CD4-positive, alpha-beta memory T cell (primary cell): Measurements from ENCODE around the gene SOX30. TPM values are rescaled to one million over a fixed set of nuclear protein-coding genes. Genes with fewer than 3 reads are reported as not detected.

Experiments
- CTCF ChIA-PET: fragments of 350-600 bp; sonication (Branson Sonifier 250); formaldehyde crosslinking; loops from one replicate; lab custom pipeline; 2021; ENCODE audit warnings: inconsistent platforms; ENCODE audit not compliant: partially characterized antibody; lab: Charles Lee
- POLR2A ChIA-PET: fragments of 350-600 bp; sonication (Branson Sonifier 250); formaldehyde crosslinking; loops from one replicate; lab custom pipeline; 2021; ENCODE audit not compliant: partially characterized antibody; lab: Charles Lee
- DNase-seq, 5 donors: peaks; one replicate each; pipeline versions ENCODE4 v3.0.0 to v3.0.0-alpha.2; 2020 to 2022; ENCODE audit warnings: mixed read lengths in 1 of 5
- H3K27ac ChIP-seq: one replicate; pipeline ENCODE4 v1.7.0; 2013; ENCODE audit warnings: low read depth, low read length
- H3K27me3 ChIP-seq: 2 replicates; pipeline ENCODE4 v1.7.0; 2013; ENCODE audit warnings: mild to moderate bottlenecking, low read length, moderate library complexity; ENCODE audit not compliant: insufficient read depth
- H3K36me3 ChIP-seq: 2 replicates; pipeline ENCODE4 v1.7.0; 2013; ENCODE audit warnings: mild to moderate bottlenecking, low read length, moderate library complexity; ENCODE audit not compliant: insufficient read depth
- H3K4me1 ChIP-seq: 2 replicates; pipeline ENCODE4 v1.7.0; 2013; ENCODE audit warnings: mild to moderate bottlenecking, low read length, moderate library complexity; ENCODE audit not compliant: insufficient read depth
- H3K4me3 ChIP-seq, 2 donors: one replicate each; pipeline ENCODE4 v1.7.0; 2013; ENCODE audit warnings: low read length in 2 of 2, mild to moderate bottlenecking in 1 of 2
- H3K9me3 ChIP-seq, 2 donors: one replicate each; pipeline ENCODE4 v1.7.0; 2013; ENCODE audit warnings: low read length in 2 of 2, control low read depth in 1 of 2; ENCODE audit not compliant: control insufficient read depth in 1 of 2
- H3K27ac Mint-ChIP-seq, 7 donors: one replicate each; pipeline ENCODE4 v1.8.0; 2020 to 2021; ENCODE audit warnings: mixed read lengths in 7 of 7, mild to moderate bottlenecking in 6 of 7, inconsistent platforms in 3 of 7, moderate library complexity in 3 of 7
- H3K27me3 Mint-ChIP-seq, 2 donors: one replicate each; pipeline ENCODE4 v1.8.0; 2020 to 2021; ENCODE audit warnings: mixed read lengths in 2 of 2
- H3K36me3 Mint-ChIP-seq, 2 donors: one replicate each; pipeline ENCODE4 v1.8.0; 2020 to 2021; ENCODE audit warnings: mixed read lengths in 2 of 2, inconsistent platforms in 1 of 2, mild to moderate bottlenecking in 1 of 2
- H3K4me1 Mint-ChIP-seq, 4 donors: one replicate each; pipeline ENCODE4 v1.8.0; 2020 to 2021; ENCODE audit warnings: mixed read lengths in 4 of 4, mild to moderate bottlenecking in 1 of 4
- H3K4me3 Mint-ChIP-seq, 8 donors: one replicate each; pipeline ENCODE4 v1.8.0; 2020 to 2021; ENCODE audit warnings: mixed read lengths in 8 of 8, mild to moderate bottlenecking in 7 of 8, moderate library complexity in 6 of 8, inconsistent platforms in 3 of 8
- H3K9me3 Mint-ChIP-seq, 8 donors: one replicate each; pipeline ENCODE4 v1.8.0; 2020 to 2021; ENCODE audit warnings: mixed read lengths in 8 of 8, mild to moderate bottlenecking in 5 of 8, inconsistent platforms in 3 of 8, moderate library complexity in 1 of 8
- intact Hi-C: fragments of 100-400 bp; cut with micrococcal nuclease; formaldehyde crosslinking; loops from one replicate; pipeline ENCODE4 v1.15.1; 2023
- polyA plus RNA-seq, 2 donors: library from polyadenylated mRNA; unstranded; fragments of 300-500 nt; fragmentation: Illumina TruSeq; gene quantifications; one replicate each; pipeline ENCODE4 v1.2.3, GENCODE V29; 2021
- total RNA-seq, 2 experiments: library from RNA; stranded (reverse); gene quantifications; one replicate each; pipeline ENCODE4 v1.2.3, GENCODE V29; 2021

SOX30 gene
- total and polyA plus RNA-seq, 4 experiments from 2014 or later: 0.14 to 0.53 (median 0.33) TPM

- ChIA-PET POLR2A (no interaction called here), CTCF (no interaction called here)
Observed at GRCh38 chr5:157648275-157648990, 3.8 kb downstream of the SOX30 start.

DNA sequence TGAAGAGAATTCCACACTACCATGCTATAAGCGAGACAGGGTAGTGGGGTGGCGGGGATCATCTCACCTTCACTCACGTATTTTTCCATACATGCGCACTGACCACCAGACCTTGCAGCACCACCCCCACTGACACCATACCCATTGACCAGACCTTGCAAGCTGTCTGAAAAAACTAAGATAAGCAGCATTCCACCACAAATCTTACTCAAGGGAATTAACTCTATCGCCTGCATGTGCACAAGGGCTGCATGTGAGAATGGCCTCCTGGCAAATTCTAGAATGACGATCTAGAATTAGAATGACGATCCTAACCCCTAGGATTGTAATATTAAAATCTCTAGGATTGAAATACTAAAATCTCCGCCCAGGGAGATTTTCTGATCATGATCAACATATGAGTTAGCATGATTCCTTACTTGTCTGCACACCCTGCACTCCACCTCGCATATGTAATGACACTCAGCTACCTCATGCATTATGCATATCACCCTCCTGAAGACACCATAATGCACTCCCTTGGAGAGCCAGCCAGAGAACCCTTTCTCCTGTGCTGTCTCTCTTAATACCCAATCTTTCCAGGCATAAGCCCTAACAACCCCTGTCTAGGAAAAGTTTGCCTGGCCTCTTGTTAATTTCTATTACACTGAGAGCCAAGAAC, 11.7 kb downstream of the SOX30 start:
- H3K4me3 Mint-ChIP-seq: no peak overlapping the region

More at GRCh38 chr5:157648275-157648990, 3.8 kb downstream of the SOX30 start:
- no peaks in the 10 kb centered on the region for H3K27me3 ChIP-seq
- Mint-ChIP-seq H3K27me3 (no peaks in the 10 kb centered on the region), H3K4me3 (no peak overlapping the region), H3K27ac (no peak overlapping the region), H3K9me3 (peaks cover 0 to 2% (median under 1%) of the 10 kb centered on the region in 8 donors), H3K4me1 (peaks cover 11 to 23% (median 17%) of the 10 kb centered on the region in 4 donors), H3K36me3 (peaks cover 3 to 7% of the 10 kb centered on the region in 2 donors)
- H3K4me1 ChIP-seq: peaks cover 18% of the 10 kb centered on the region
- H3K9me3 ChIP-seq: no peaks in the 10 kb centered on the region
- intact Hi-C loops: no loop called here
- DNase-seq: no peak
- no peak overlapping the region for H3K4me3 ChIP-seq
- H3K27ac ChIP-seq: no peak overlapping the region
- H3K36me3 ChIP-seq: no peaks in the 10 kb centered on the region

GRCh38 chr5:157630341-157630740, 21.9 kb downstream of the SOX30 start:
- no peaks in the 10 kb centered on the region for H3K27me3 Mint-ChIP-seq
- H3K36me3 ChIP-seq: no peaks in the 10 kb centered on the region
- no peak for DNase-seq
- POLR2A ChIA-PET: interaction anchor here (0.6 to 0.9 kb wide), 2 partner anchors 40 to 73 kb away, joined by 3 to 4 read pairs; no protein-coding TSS in a partner anchor
- no peak overlapping the region for H3K4me3 Mint-ChIP-seq
- H3K9me3 Mint-ChIP-seq: peaks cover 0 to 8% (median 0%) of the 10 kb centered on the region in 8 donors
- H3K27me3 ChIP-seq: no peaks in the 10 kb centered on the region
- H3K9me3 ChIP-seq: no peaks in the 10 kb centered on the region
- no peaks in the 10 kb centered on the region for H3K36me3 Mint-ChIP-seq
- H3K4me1 ChIP-seq: no peaks in the 10 kb centered on the region
- no peak overlapping the region for H3K4me3 ChIP-seq
- intact Hi-C loops: no loop called here
- CTCF ChIA-PET: interaction anchor here (0.9 to 1.5 kb wide), 3 partner anchors 10 to 89 kb away, joined by 3 read pairs; no protein-coding TSS in a partner anchor
- H3K27ac Mint-ChIP-seq: peak overlapping the region in 1 of 7 donors; percentile 30
- H3K4me1 Mint-ChIP-seq: peaks cover 0 to 4% (median under 1%) of the 10 kb centered on the region in 4 donors
- no peak overlapping the region for H3K27ac ChIP-seq

More for the DNA sequence above, 11.7 kb downstream of the SOX30 start:
- DNase-seq: no peak
- Mint-ChIP-seq H3K4me1 (peaks cover 0 to 2% (median 0%) of the 10 kb centered on the region in 4 donors), H3K27me3 (no peaks in the 10 kb centered on the region), H3K27ac (no peak overlapping the region), H3K36me3 (no peaks in the 10 kb centered on the region), H3K9me3 (no peaks in the 10 kb centered on the region)
- Histone ChIP-seq H3K9me3 (no peaks in the 10 kb centered on the region), H3K27me3 (no peaks in the 10 kb centered on the region), H3K4me1 (no peaks in the 10 kb centered on the region), H3K4me3 (no peak overlapping the region), H3K27ac (no peak overlapping the region), H3K36me3 (no peaks in the 10 kb centered on the region)
- ChIA-PET POLR2A (no interaction called here), CTCF (no interaction called here)
- intact Hi-C loops: no loop called here

GRCh38 chr5:157626831-157627230, 25.4 kb downstream of the SOX30 start:
- Histone ChIP-seq H3K27ac (no peak overlapping the region), H3K4me1 (no peaks in the 10 kb centered on the region), H3K36me3 (no peaks in the 10 kb centered on the region), H3K27me3 (no peaks in the 10 kb centered on the region), H3K9me3 (no peaks in the 10 kb centered on the region), H3K4me3 (no peak overlapping the region)
- Mint-ChIP-seq H3K4me1 (peaks cover 0 to 2% (median under 1%) of the 10 kb centered on the region in 4 donors), H3K9me3 (peaks cover 0 to 8% (median 3%) of the 10 kb centered on the region in 8 donors), H3K27ac (no peak overlapping the region), H3K4me3 (no peak overlapping the region), H3K36me3 (no peaks in the 10 kb centered on the region), H3K27me3 (no peaks in the 10 kb centered on the region)
- CTCF ChIA-PET: interaction anchor here (1.1 kb wide), 1 partner anchor 117 kb away, joined by 3 read pairs; the partner anchor contains the start of gene LSM11
- POLR2A ChIA-PET: no interaction called here
- DNase-seq: no peak
- intact Hi-C loops: no loop called here

DNA sequence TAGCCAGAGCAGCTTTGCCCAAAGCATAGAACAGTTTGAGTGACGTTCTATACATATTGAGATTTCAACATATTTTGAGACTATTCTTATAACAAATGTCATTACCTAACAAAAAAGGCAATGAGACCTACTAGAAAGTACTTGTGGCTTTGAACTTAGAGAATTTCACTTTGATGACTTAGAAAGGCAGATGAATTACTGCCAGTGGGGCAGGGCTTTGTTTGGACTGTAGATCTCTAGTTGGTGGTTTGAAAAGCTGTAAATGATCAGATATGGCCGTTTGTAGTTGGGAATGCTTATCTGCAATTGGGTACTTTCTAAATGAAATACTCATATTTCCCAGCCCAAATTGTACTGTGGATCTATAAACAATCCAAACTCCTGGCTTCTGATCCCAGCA, 28.1 kb downstream of the SOX30 start:
- Histone ChIP-seq H3K36me3 (no peaks in the 10 kb centered on the region), H3K4me1 (no peaks in the 10 kb centered on the region), H3K27ac (no peak overlapping the region), H3K9me3 (no peaks in the 10 kb centered on the region), H3K27me3 (no peaks in the 10 kb centered on the region), H3K4me3 (no peak overlapping the region)
- intact Hi-C loops: no loop called here
- POLR2A ChIA-PET: no interaction called here
- peak overlapping the region in 1 of 8 donors; percentile 17 for H3K4me3 Mint-ChIP-seq
- peaks cover 0 to 2% (median under 1%) of the 10 kb centered on the region in 4 donors for H3K4me1 Mint-ChIP-seq
- H3K36me3 Mint-ChIP-seq: no peaks in the 10 kb centered on the region
- H3K27me3 Mint-ChIP-seq: no peaks in the 10 kb centered on the region
- H3K9me3 Mint-ChIP-seq: peaks cover 0 to 4% (median 0%) of the 10 kb centered on the region in 8 donors
- CTCF ChIA-PET: interaction anchor here (1.5 kb wide), 1 partner anchor 27 kb away, joined by 4 read pairs; no protein-coding TSS in a partner anchor
- H3K27ac Mint-ChIP-seq: no peak overlapping the region
- DNase-seq: no peak

DNA sequence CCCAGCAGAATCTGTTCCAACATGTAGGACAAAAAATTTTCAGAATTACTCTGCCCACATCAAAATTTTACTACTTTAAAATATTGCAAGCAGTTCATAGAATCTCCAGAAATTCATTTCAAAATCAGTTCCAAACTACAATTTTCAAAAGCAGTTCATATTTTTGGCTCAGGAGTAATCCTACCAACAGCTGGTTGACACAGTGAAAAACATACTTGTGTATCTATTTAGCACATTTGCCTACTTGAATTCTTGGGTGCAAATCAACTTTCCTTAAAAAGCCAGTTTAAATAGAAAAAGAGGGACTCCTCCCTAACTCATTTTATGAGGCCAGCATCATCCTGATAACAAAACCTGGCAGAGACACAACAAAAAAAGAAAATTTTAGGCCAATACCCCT, 31.5 kb downstream of the SOX30 start:
- Mint-ChIP-seq H3K4me1 (peaks cover 0 to 2% (median 0%) of the 10 kb centered on the region in 4 donors), H3K4me3 (no peak overlapping the region), H3K27me3 (no peaks in the 10 kb centered on the region), H3K27ac (no peak overlapping the region), H3K36me3 (no peaks in the 10 kb centered on the region), H3K9me3 (peaks cover 0 to 4% (median 0%) of the 10 kb centered on the region in 8 donors)
- H3K27ac ChIP-seq: no peak overlapping the region
- POLR2A ChIA-PET: interaction anchor here (0.8 kb wide), 1 partner anchor 13 kb away, joined by 3 read pairs; no protein-coding TSS in a partner anchor
- no peak overlapping the region for H3K4me3 ChIP-seq
- intact Hi-C loops: no loop called here
- H3K36me3 ChIP-seq: no peaks in the 10 kb centered on the region
- no peaks in the 10 kb centered on the region for H3K27me3 ChIP-seq
- no peak for DNase-seq
- CTCF ChIA-PET: interaction anchor here (1.0 kb wide), 1 partner anchor 9 kb away, joined by 3 read pairs; no protein-coding TSS in a partner anchor
- H3K4me1 ChIP-seq: no peaks in the 10 kb centered on the region
- H3K9me3 ChIP-seq: no peaks in the 10 kb centered on the region
